ENCODE measurements around the gene ARMC2. TPM values are rescaled to one million over a fixed set of nuclear protein-coding genes. Genes with fewer than 3 reads are reported as not detected.

The ARMC2 gene
- total and polyA plus RNA-seq, 7 donors: 0.56 to 3.7 (median 2.0) TPM

DNA sequence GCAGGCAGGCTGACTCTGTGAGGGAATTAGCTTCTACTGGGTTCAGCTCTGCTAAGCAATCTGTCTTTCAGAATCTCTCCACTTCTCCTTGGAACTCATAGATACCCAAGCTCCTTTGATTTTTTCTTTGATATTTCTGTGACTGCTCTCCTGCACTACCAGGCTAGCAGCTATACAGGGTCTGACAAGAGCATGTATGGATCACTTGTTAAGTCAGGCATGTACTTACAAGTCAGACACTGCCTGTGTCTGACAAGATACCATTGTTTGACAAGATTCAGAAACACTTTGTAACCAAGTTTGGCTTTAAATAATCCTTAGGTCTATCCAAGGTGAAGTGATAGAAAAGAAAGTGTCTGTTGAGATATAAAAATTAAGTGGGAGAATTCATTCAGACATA is 167.0 kb downstream of the ARMC2 start:
- no peaks in the 10 kb centered on the region for H3K27me3 ChIP-seq (ENCODE audit: insufficient read depth in 3 of 3, low read length in 2 of 3)
- TF ChIP-seq, protein P1, sequence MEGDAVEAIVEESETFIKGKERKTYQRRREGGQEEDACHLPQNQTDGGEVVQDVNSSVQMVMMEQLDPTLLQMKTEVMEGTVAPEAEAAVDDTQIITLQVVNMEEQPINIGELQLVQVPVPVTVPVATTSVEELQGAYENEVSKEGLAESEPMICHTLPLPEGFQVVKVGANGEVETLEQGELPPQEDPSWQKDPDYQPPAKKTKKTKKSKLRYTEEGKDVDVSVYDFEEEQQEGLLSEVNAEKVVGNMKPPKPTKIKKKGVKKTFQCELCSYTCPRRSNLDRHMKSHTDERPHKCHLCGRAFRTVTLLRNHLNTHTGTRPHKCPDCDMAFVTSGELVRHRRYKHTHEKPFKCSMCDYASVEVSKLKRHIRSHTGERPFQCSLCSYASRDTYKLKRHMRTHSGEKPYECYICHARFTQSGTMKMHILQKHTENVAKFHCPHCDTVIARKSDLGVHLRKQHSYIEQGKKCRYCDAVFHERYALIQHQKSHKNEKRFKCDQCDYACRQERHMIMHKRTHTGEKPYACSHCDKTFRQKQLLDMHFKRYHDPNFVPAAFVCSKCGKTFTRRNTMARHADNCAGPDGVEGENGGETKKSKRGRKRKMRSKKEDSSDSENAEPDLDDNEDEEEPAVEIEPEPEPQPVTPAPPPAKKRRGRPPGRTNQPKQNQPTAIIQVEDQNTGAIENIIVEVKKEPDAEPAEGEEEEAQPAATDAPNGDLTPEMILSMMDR (IDR thresholded peaks at IDR 0.05): no peak
- H3K4me3 ChIP-seq: no peak overlapping the region
- ATAC-seq (peak in 1 of 4 donors; percentile 9), DNase-seq (no peak)
- H3K9me3 ChIP-seq: no peaks in the 10 kb centered on the region
- H3K36me3 ChIP-seq (ENCODE audit: insufficient read depth in 1 of 2, low read depth in 1 of 2): no peaks in the 10 kb centered on the region
- H3K27ac ChIP-seq: peak overlapping the region; percentile 75
- peaks cover 59% of the 10 kb centered on the region for H3K4me1 ChIP-seq
- intact Hi-C loops (cut with DNase I): no loop called here

DNA sequence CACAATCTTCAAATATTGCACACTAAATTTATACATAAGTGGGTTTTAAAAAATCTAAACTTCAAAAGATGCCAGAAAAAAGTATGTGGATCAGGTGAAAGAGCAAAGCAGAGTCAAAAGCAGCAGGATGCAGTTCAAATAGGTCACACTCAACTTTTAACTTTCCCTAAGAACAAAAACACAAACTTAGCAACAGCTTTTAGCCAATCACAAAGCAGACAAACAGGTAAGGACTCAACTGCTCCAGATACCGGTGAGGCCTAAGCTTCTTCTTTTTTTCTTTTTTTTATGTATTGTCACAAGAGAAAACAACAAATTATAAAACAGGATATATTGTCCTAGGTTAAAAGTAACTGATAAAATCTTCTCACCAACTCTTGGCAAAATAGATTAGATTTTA is 171.7 kb downstream of the ARMC2 start:
- WGBS, 3 donors: 49 to 52% (median 50%) methylated on average over 1 of the region's 1 CpG
- Histone ChIP-seq H3K27me3 (ENCODE audit: insufficient read depth in 3 of 3, low read length in 2 of 3) (no peaks in the 10 kb centered on the region), H3K9me3 (no peaks in the 10 kb centered on the region), H3K4me1 (peaks cover 71% of the 10 kb centered on the region), H3K4me3 (peak overlapping the region; percentile 5), H3K36me3 (ENCODE audit: insufficient read depth in 1 of 2, low read depth in 1 of 2) (no peaks in the 10 kb centered on the region), H3K27ac (peak overlapping the region; percentile 75)
- TF ChIP-seq, protein P1 (IDR thresholded peaks at IDR 0.05): no peak
- intact Hi-C loops (cut with DNase I): no loop called here
- DNase-seq: no peak
- no peak for ATAC-seq

DNA sequence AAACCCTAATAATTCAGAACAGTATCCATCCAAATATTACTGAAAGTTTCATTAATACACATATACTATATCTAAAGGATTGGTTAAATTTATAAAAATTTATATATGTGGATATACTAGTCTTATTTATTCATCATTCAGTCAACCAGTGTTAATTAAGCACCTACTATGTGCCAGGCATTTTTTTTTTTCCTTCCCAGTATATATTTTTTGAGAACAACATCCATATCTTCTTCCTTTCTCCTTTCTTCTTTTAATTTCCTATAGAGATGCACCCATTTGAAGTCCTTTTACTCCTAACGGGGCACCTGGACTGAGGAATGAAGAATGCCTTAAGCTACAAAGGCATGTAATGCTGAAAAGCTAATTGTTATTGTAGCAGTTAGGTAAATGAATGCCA is 173.6 kb downstream of the ARMC2 start:
- Histone ChIP-seq H3K27me3 (ENCODE audit: insufficient read depth in 3 of 3, low read length in 2 of 3) (no peaks in the 10 kb centered on the region), H3K36me3 (ENCODE audit: insufficient read depth in 1 of 2, low read depth in 1 of 2) (no peaks in the 10 kb centered on the region), H3K4me3 (no peak overlapping the region), H3K9me3 (no peaks in the 10 kb centered on the region), H3K27ac (peak overlapping the region; percentile 75), H3K4me1 (peaks cover 60% of the 10 kb centered on the region)
- 78 to 83% (median 79%) methylated on average over 1 of the region's 1 CpG for WGBS, 3 donors
- ATAC-seq: no peak
- intact Hi-C loops (cut with DNase I): no loop called here
- DNase-seq: no peak
- TF ChIP-seq, protein P1 (IDR thresholded peaks at IDR 0.05): no peak

DNA sequence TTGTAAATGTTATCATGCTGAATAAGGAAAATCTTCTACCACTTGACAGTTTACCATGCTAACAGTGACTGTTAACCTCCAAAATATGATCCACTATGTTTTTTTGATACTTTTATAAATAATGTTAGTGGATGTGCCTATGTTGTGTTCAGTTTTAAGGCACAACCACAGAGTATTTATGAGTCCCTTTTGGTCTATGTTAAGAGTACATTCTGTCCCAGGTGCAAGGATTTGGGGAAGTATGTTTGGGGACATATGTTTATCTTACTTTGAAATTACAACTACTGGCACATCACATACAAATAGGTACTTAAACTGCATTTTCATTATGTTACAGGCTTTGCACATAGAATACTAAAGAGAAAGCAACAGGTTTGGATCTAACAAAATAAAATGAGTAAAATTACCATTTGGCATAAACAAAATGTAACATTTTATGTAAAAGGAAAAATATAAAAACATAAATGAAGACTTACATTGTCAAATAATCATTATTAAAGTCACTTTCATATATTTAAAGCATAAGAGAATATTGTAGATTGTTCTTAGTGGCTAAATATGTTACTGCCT is 175.2 kb downstream of the ARMC2 start:
- Histone ChIP-seq H3K9me3 (no peaks in the 10 kb centered on the region), H3K27ac (peak overlapping the region; percentile 77), H3K4me1 (peaks cover 57% of the 10 kb centered on the region), H3K36me3 (ENCODE audit: insufficient read depth in 1 of 2, low read depth in 1 of 2) (no peaks in the 10 kb centered on the region), H3K4me3 (no peak overlapping the region), H3K27me3 (ENCODE audit: insufficient read depth in 3 of 3, low read length in 2 of 3) (no peaks in the 10 kb centered on the region)
- intact Hi-C loops (cut with DNase I): no loop called here
- TF ChIP-seq, protein P1 (IDR thresholded peaks at IDR 0.05): no peak
- DNase-seq (no peak), ATAC-seq (no peak)

Other genes with a start within 250 kb of the ARMC2 start
- gene SESN1, start 246.4 kb downstream of the ARMC2 start, total RNA-seq: 100 to 1,000 TPM in 2 of 4 donors, 10 to 100 TPM in 2; 44.4 to 113 (median 95.5) TPM
- gene SESN1, start 246.4 kb downstream of the ARMC2 start, polyA plus RNA-seq: 100 to 1,000 TPM in 2 of 3 donors, 10 to 100 TPM in 1; 15.1 to 176 (median 101) TPM
- 1 to 10 TPM; 6.4 to 8.6 (median 6.5) TPM for gene CEP57L1, start 247.1 kb downstream of the ARMC2 start, total RNA-seq
- gene CEP57L1, start 247.1 kb downstream of the ARMC2 start, polyA plus RNA-seq: 10 to 100 TPM in 1 of 3 donors, 1 to 10 TPM in 2; 5.1 to 20.7 (median 6.0) TPM